ENCODE measurements around the gene EYS. TPM values are rescaled to one million over a fixed set of nuclear protein-coding genes. Genes with fewer than 3 reads are reported as not detected.

Gene EYS
- total RNA-seq, 1 donor from 2014 or later, result 2.1 TPM

DNA sequence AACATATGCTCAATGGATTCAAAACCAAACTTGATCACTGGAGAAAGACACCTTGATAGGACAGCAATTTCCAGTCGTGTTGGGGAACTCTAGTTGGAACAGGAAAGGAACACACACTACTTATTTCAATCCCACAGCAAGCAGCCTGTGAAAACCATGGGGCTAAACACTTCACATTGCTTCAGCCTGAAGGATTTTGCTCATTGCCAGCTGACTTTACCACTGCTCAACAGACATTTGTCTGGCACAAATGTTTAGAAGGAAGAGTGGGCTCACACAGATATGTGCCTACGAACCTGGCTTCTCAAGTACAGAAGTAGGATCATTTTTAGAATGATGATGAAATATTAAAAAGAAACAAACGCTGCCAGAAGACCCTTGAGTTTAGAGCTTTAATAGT, 1473.3 kb downstream of the EYS start:
- no peaks in the 10 kb centered on the region for H3K27me3 ChIP-seq (ENCODE audit: control insufficient read depth in 3 of 3, insufficient read depth in 3 of 3, low read length in 3 of 3)
- no peaks in the 10 kb centered on the region for H3K4me1 ChIP-seq (ENCODE audit: control insufficient read depth in 3 of 3, insufficient read depth in 3 of 3, low read length in 3 of 3)
- no peaks in the 10 kb centered on the region for H3K36me3 ChIP-seq (ENCODE audit: control insufficient read depth in 3 of 3, insufficient read depth in 3 of 3, low read length in 3 of 3)
- no peaks in the 10 kb centered on the region for H3K9me3 ChIP-seq (ENCODE audit: control insufficient read depth in 3 of 3, low read length in 3 of 3)
- H3K4me3 ChIP-seq (ENCODE audit: low read length in 3 of 3), result no peak overlapping the region
- no peak overlapping the region for H3K27ac ChIP-seq (ENCODE audit: low read depth, low read length)
- no peak overlapping the region for H3K9ac ChIP-seq (ENCODE audit: low read depth in 1 of 3, low read length in 3 of 3)

DNA sequence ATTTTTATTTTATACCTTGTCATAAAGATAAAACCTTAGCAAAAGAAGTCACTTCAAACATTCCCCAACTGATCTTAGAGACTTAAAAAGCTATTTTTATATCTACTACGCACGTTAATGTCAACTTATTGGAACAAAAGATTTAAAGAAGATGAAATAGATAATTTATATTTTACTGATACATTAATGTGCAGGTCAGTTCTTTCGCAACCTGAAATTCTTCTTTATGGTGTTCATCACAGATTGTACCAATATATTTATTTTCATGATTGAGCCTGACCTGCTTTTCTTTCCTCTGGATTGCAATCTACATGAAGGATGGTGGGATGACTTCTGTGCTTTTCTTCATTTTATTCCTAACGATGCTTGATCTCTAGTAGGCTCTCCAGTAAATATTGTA, 1475.1 kb downstream of the EYS start:
- Histone ChIP-seq H3K4me3 (ENCODE audit: low read length in 3 of 3) (no peak overlapping the region), H3K27ac (ENCODE audit: low read depth, low read length) (no peak overlapping the region), H3K27me3 (ENCODE audit: control insufficient read depth in 3 of 3, insufficient read depth in 3 of 3, low read length in 3 of 3) (no peaks in the 10 kb centered on the region), H3K4me1 (ENCODE audit: control insufficient read depth in 3 of 3, insufficient read depth in 3 of 3, low read length in 3 of 3) (no peaks in the 10 kb centered on the region), H3K36me3 (ENCODE audit: control insufficient read depth in 3 of 3, insufficient read depth in 3 of 3, low read length in 3 of 3) (no peaks in the 10 kb centered on the region), H3K9me3 (ENCODE audit: control insufficient read depth in 3 of 3, low read length in 3 of 3) (no peaks in the 10 kb centered on the region), H3K9ac (ENCODE audit: low read depth in 1 of 3, low read length in 3 of 3) (no peak overlapping the region)

DNA sequence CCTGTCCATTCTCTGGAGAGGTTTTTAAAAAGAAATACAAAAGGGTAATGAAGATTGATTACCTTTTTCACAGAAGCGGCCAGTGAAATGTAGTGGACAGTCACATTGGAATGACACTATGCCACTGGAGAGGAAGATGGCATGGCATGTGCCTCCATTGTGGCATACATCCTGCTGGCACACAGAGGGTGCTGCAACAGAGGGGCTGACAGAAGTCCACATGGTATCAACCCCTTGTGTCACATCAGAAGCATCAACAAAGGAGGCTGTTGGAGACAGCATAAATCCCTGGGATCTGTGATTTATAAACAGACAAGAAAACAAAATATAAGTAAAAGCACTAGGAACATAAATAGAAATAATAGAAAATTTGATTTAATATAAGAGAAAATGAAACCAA, 1476.5 kb downstream of the EYS start:
- Histone ChIP-seq H3K4me1 (ENCODE audit: control insufficient read depth in 3 of 3, insufficient read depth in 3 of 3, low read length in 3 of 3) (no peaks in the 10 kb centered on the region), H3K4me3 (ENCODE audit: low read length in 3 of 3) (no peak overlapping the region), H3K36me3 (ENCODE audit: control insufficient read depth in 3 of 3, insufficient read depth in 3 of 3, low read length in 3 of 3) (no peaks in the 10 kb centered on the region), H3K27me3 (ENCODE audit: control insufficient read depth in 3 of 3, insufficient read depth in 3 of 3, low read length in 3 of 3) (no peaks in the 10 kb centered on the region), H3K9me3 (ENCODE audit: control insufficient read depth in 3 of 3, low read length in 3 of 3) (no peaks in the 10 kb centered on the region), H3K27ac (ENCODE audit: low read depth, low read length) (no peak overlapping the region), H3K9ac (ENCODE audit: low read depth in 1 of 3, low read length in 3 of 3) (no peak overlapping the region)

DNA sequence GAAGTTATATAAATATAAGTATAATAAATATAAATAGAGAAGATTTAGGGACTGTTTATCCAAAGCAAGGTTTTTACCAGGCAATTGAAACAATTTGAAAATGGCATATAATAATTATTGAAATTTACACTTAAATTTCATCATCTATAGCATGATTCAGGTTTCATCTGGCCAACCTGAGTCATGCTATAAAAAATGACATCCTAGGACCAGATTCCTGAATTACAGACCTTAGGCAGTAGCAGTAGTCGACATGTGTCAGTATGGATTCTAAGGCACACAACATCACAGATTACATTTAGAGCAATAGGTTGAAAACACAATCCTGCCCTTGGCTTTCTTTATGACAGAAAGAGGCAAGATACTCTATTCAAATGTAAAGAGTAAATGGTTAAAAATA, 1479.2 kb downstream of the EYS start:
- H3K9ac ChIP-seq (ENCODE audit: low read depth in 1 of 3, low read length in 3 of 3), result no peak overlapping the region
- H3K4me3 ChIP-seq (ENCODE audit: low read length in 3 of 3), result no peak overlapping the region
- H3K9me3 ChIP-seq (ENCODE audit: control insufficient read depth in 3 of 3, low read length in 3 of 3), result no peaks in the 10 kb centered on the region
- no peaks in the 10 kb centered on the region for H3K36me3 ChIP-seq (ENCODE audit: control insufficient read depth in 3 of 3, insufficient read depth in 3 of 3, low read length in 3 of 3)
- no peak overlapping the region for H3K27ac ChIP-seq (ENCODE audit: low read depth, low read length)
- no peaks in the 10 kb centered on the region for H3K4me1 ChIP-seq (ENCODE audit: control insufficient read depth in 3 of 3, insufficient read depth in 3 of 3, low read length in 3 of 3)
- no peaks in the 10 kb centered on the region for H3K27me3 ChIP-seq (ENCODE audit: control insufficient read depth in 3 of 3, insufficient read depth in 3 of 3, low read length in 3 of 3)

DNA sequence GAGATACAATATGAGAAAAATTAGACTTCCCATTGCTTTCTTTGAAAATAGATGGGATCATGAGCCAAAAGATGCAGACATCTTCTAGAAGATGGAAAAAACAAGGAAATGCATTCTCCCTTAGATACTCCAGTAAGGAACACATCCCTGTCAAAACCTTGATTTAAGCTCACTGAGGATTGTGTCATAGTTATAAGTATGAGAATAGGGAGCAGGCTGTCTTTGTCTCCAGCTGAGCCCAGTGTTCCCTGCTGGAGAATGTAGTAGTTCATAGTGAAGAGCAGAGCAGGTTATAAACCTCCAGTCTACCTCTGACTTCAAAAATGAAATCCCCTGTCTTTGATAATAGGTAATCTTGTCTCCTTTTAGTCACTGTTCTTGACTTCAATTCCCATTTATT, 1481.5 kb downstream of the EYS start:
- Histone ChIP-seq H3K27me3 (ENCODE audit: control insufficient read depth in 3 of 3, insufficient read depth in 3 of 3, low read length in 3 of 3) (no peaks in the 10 kb centered on the region), H3K9ac (ENCODE audit: low read depth in 1 of 3, low read length in 3 of 3) (no peak overlapping the region), H3K4me1 (ENCODE audit: control insufficient read depth in 3 of 3, insufficient read depth in 3 of 3, low read length in 3 of 3) (no peaks in the 10 kb centered on the region), H3K36me3 (ENCODE audit: control insufficient read depth in 3 of 3, insufficient read depth in 3 of 3, low read length in 3 of 3) (no peaks in the 10 kb centered on the region), H3K9me3 (ENCODE audit: control insufficient read depth in 3 of 3, low read length in 3 of 3) (no peaks in the 10 kb centered on the region), H3K4me3 (ENCODE audit: low read length in 3 of 3) (no peak overlapping the region), H3K27ac (ENCODE audit: low read depth, low read length) (no peak overlapping the region)

DNA sequence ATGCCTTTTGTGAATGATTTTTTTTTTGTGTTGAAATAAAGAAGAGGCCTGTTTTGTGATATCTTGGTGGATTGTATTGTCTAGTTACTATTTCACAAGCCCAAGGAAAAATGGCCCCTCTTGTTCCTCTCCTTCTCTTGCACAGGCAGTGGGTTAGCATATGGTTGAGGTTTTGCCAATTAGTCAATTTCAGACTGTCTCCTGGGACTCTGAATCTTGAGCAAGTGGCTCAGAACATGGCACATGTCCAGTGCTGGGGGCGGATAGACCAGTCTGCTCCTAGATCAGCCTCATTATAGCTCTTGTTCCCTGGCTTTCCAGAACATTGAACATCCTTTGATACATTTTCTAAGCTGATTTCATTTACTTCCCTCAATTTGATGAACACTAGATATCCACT, 1482.2 kb downstream of the EYS start:
- Histone ChIP-seq H3K9me3 (ENCODE audit: control insufficient read depth in 3 of 3, low read length in 3 of 3) (no peaks in the 10 kb centered on the region), H3K27ac (ENCODE audit: low read depth, low read length) (no peak overlapping the region), H3K4me1 (ENCODE audit: control insufficient read depth in 3 of 3, insufficient read depth in 3 of 3, low read length in 3 of 3) (no peaks in the 10 kb centered on the region), H3K27me3 (ENCODE audit: control insufficient read depth in 3 of 3, insufficient read depth in 3 of 3, low read length in 3 of 3) (no peaks in the 10 kb centered on the region), H3K4me3 (ENCODE audit: low read length in 3 of 3) (no peak overlapping the region), H3K36me3 (ENCODE audit: control insufficient read depth in 3 of 3, insufficient read depth in 3 of 3, low read length in 3 of 3) (no peaks in the 10 kb centered on the region), H3K9ac (ENCODE audit: low read depth in 1 of 3, low read length in 3 of 3) (no peak overlapping the region)

DNA sequence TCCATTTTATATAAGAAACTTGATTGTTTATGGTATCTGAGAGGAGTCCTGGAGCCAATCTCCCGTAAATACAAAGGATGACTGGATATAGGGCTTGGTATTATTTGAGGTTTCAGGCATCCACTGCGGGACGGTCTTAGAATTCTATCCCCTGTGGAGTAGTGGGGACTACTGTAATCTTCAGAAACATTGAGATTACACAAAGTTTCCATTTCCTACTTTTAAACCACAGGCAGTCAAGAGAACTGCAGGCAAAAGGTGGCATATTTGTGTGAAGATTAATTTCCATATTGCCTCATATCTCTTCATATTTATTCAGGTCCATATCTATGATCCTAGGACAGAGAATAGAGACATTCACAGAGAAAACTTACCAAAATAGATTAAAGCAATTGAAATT, 1485.2 kb downstream of the EYS start:
- Histone ChIP-seq H3K27me3 (ENCODE audit: control insufficient read depth in 3 of 3, insufficient read depth in 3 of 3, low read length in 3 of 3) (no peaks in the 10 kb centered on the region), H3K36me3 (ENCODE audit: control insufficient read depth in 3 of 3, insufficient read depth in 3 of 3, low read length in 3 of 3) (no peaks in the 10 kb centered on the region), H3K4me1 (ENCODE audit: control insufficient read depth in 3 of 3, insufficient read depth in 3 of 3, low read length in 3 of 3) (no peaks in the 10 kb centered on the region), H3K9ac (ENCODE audit: low read depth in 1 of 3, low read length in 3 of 3) (no peak overlapping the region), H3K27ac (ENCODE audit: low read depth, low read length) (no peak overlapping the region), H3K9me3 (ENCODE audit: control insufficient read depth in 3 of 3, low read length in 3 of 3) (no peaks in the 10 kb centered on the region), H3K4me3 (ENCODE audit: low read length in 3 of 3) (no peak overlapping the region)

DNA sequence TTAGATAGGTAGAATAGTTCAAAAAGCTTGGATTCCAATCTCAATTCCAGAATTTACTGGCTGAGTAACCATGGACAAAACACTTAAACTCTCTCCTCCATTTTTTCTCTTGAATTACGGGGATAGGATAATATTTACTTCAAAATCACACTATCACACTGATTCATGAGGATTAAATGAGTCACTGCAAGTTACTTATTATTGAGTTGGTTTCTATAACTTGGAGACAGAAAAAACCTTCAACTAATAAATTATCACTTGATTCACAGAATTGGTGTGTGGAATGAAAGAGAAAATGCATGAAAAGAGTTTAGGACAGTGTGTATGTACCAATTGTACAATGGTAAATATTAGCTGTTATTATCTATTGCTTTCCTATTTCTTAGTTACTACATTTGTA, 1486.2 kb downstream of the EYS start:
- H3K27ac ChIP-seq (ENCODE audit: low read depth, low read length), result no peak overlapping the region
- no peak overlapping the region for H3K9ac ChIP-seq (ENCODE audit: low read depth in 1 of 3, low read length in 3 of 3)
- no peaks in the 10 kb centered on the region for H3K4me1 ChIP-seq (ENCODE audit: control insufficient read depth in 3 of 3, insufficient read depth in 3 of 3, low read length in 3 of 3)
- H3K9me3 ChIP-seq (ENCODE audit: control insufficient read depth in 3 of 3, low read length in 3 of 3), result no peaks in the 10 kb centered on the region
- no peaks in the 10 kb centered on the region for H3K36me3 ChIP-seq (ENCODE audit: control insufficient read depth in 3 of 3, insufficient read depth in 3 of 3, low read length in 3 of 3)
- H3K4me3 ChIP-seq (ENCODE audit: low read length in 3 of 3), result no peak overlapping the region
- no peaks in the 10 kb centered on the region for H3K27me3 ChIP-seq (ENCODE audit: control insufficient read depth in 3 of 3, insufficient read depth in 3 of 3, low read length in 3 of 3)

DNA sequence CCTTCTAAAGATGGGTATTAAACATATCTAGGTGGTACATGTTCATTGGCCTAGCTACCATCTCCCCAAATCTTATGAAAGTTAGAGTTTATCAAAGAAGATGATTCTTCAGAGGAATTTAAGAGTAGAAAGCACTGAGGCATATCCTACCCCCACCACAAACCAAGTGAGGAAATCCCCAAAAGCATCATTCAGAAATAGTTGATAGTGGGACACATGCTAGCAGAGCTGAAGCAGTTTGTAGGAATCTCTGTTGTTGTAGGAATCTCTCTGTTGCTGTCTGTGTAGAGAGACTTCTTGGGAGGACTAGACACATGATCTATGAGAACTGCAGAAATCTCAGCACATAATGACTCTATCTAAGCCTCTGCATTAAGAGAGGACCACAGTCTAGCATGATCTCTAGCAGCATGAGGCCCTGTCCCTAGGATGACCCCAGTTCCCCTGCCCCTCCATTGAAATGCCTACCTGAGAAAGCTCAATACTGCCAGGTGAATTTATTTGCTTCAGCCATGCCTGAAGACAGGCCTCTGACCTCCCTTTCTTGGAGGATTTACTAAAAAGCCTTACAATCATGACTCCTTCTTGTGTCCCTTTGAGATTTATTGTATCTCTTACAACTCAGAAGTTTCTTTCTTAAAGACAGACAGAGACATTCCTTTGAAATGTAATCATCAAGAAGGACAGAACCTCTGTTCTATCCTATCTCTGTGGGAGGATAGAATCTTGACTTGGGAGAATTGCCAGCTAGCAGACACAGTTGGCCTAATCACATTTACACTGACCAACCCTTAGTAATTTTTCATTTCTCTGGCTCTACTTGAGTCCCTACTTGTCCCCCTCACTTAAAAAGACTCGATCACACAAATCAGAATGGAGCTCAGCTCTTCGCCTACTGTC, 1489.1 kb downstream of the EYS start:
- Histone ChIP-seq H3K9ac (ENCODE audit: low read depth in 1 of 3, low read length in 3 of 3) (no peak overlapping the region), H3K36me3 (ENCODE audit: control insufficient read depth in 3 of 3, insufficient read depth in 3 of 3, low read length in 3 of 3) (no peaks in the 10 kb centered on the region), H3K27me3 (ENCODE audit: control insufficient read depth in 3 of 3, insufficient read depth in 3 of 3, low read length in 3 of 3) (no peaks in the 10 kb centered on the region), H3K27ac (ENCODE audit: low read depth, low read length) (no peak overlapping the region), H3K9me3 (ENCODE audit: control insufficient read depth in 3 of 3, low read length in 3 of 3) (no peaks in the 10 kb centered on the region), H3K4me1 (ENCODE audit: control insufficient read depth in 3 of 3, insufficient read depth in 3 of 3, low read length in 3 of 3) (no peaks in the 10 kb centered on the region), H3K4me3 (ENCODE audit: low read length in 3 of 3) (no peak overlapping the region)

DNA sequence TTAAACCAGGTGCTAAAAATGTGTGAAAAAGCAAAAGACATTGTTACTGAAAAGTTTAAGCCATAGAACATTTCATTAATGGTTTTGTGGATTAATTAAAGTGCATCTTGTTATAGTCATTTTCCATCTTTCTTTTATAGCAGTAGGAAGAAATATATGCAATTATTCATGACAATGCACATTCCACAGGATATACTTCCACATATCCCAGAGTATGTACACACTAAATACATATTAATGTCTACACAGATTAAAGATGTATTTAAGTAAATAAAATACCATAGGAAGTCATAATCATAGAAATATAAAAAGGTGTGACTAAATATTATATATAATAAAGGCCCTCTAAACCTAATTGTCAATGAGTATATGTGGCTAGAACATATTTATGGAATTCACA, 1492.7 kb downstream of the EYS start:
- Histone ChIP-seq H3K4me1 (ENCODE audit: control insufficient read depth in 3 of 3, insufficient read depth in 3 of 3, low read length in 3 of 3) (no peaks in the 10 kb centered on the region), H3K27me3 (ENCODE audit: control insufficient read depth in 3 of 3, insufficient read depth in 3 of 3, low read length in 3 of 3) (no peaks in the 10 kb centered on the region), H3K36me3 (ENCODE audit: control insufficient read depth in 3 of 3, insufficient read depth in 3 of 3, low read length in 3 of 3) (no peaks in the 10 kb centered on the region), H3K27ac (ENCODE audit: low read depth, low read length) (no peak overlapping the region), H3K9me3 (ENCODE audit: control insufficient read depth in 3 of 3, low read length in 3 of 3) (no peaks in the 10 kb centered on the region), H3K9ac (ENCODE audit: low read depth in 1 of 3, low read length in 3 of 3) (no peak overlapping the region), H3K4me3 (ENCODE audit: low read length in 3 of 3) (no peak overlapping the region)

Measured in skeletal muscle tissue (tissue), 4 donors.